HG03432 (cell line): Measurements from ENCODE around the gene SPNS1.
A peak's percentile ranks its signal among the peaks of the same experiment; 100 is the strongest.
"Not testable (repeated sequence)": the region's sequence is repeated elsewhere in the genome, so short reads cannot be mapped to it uniquely, and the experiment has no call there.

ENCODE experiments used
- ATAC-seq: cut with Tn5 transposase; IDR thresholded peaks from one replicate; pipeline ENCODE4 v1.9.1; 2021; ENCODE audit warnings: mild to moderate bottlenecking, moderate library complexity; ENCODE audit not compliant: unreplicated experiment

Gene SPNS1

DNA sequence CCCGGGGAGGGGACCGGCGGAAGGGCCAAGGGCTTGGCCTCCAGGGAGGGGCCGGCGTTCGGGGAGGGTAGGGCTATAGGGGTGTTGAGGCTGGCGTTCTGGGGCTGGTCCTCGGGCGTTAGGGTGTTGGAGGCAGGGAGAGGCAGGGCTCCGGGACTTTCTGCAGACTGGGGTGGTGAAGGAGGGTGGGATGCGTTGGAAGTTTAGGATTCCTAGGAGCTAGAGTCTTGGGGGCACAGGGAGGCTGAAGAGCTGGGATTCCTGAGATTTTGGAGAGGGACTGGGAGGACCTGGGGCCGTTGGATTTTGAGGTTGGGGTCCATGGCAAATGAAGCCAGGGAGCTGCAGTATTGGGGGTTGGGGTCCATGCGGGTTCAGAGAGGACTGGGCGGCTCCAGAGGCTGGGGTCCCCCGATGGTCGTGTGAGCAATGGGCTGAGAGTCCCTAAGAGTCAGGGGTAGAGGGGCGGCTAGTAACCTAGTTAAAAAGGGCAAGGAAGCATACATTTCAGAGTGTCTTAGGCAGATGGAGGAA lies 23.1 kb upstream of the SPNS1 start:
- ATAC-seq = no peak

DNA sequence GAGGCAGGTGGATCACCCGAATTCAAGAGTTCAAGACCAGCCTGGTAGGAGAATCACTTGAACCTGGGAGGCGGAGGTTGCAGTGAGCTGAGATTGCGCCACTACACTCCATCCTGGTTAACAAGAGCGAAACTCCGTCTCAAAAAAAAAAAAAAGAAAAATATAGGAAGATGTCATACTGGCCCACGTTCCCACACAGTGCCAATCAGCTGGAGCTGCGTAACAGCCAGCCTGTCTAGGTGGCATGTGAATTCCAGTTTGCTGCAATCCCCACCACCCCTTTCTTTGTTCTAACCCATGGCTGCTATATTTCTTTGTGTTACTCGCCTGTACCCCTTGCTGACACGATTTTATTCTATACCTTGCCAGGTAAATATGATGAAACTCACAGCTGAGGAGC lies 16.4 kb upstream of the SPNS1 start:
- no peak for ATAC-seq

DNA sequence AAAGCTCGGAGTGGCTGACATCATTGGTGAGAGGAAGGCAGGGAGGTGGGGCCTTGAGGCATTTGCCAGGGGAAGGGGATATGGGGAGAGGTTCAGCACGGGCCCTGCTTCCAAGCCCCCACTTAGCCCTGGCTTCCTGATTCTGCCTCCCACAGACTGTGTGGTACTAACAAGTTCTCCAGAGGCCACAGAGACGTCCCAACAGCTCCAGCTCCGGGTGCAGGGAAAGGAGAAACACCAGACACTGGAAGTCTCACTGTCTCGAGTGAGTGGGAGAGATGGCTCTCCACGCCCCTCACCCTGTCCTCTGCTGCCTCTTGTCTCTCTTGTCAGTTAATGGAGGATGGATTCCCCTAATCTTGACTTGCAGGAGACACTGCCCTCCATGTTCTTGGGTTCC lies 15.7 kb upstream of the SPNS1 start:
- no peak for ATAC-seq

DNA sequence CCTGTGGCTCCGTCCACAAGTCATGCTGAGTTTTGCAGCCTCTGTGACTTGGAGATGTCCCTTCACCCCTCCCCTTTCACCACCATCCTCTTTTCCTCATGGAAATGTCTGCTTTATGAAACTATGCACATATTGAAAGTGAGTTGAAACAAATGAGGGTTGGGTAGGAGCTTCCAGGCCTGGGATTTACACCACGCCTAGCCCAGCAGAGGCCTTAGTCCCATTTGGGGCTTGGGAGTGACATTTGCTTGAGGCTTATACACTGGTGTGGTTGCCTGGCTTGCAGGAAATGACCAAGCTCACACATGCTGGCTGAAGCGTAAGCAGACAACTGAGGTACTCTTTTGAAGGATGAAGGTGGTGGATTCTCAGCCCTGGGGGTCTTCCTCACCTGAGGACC lies 10.5 kb upstream of the SPNS1 start:
- no peak for ATAC-seq

DNA sequence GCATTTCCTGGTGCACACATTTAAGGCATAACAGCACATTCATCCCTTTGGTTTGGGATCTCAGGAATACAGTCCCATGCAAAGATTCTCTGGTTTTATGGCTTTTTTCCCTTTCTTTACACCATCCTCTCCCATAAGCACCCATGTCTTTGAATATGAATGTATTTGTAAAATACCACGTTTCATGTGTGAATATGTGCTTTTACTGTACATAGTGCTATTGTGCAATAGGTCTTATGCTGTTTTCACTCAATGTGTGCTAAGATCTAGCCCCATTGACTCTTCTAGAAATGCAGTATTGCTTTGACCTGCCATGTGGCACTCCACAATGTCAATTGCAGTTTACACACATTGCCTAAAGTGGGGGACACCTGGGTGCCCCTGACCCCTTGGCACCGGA lies 10.1 kb upstream of the SPNS1 start:
- ATAC-seq = no peak

DNA sequence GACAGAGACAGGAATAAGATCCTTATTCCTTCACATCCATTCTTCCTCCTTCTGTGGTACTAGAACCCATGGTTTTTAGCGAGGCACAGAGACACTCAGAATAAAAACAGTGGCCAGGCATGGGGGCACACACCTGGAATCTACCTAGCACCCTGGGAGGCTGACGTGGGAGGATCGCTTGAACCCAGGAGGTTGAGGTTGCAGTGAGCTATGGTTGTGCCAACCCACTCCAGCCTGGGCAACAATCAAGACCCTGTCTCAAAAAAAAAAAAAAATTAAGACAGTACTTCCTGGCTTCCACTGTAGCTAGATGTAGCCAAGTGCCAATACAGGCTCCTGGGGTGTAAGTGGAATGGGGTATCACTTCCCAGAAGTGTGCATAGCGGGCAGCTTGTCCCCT lies 7.4 kb upstream of the SPNS1 start:
- no peak for ATAC-seq

DNA sequence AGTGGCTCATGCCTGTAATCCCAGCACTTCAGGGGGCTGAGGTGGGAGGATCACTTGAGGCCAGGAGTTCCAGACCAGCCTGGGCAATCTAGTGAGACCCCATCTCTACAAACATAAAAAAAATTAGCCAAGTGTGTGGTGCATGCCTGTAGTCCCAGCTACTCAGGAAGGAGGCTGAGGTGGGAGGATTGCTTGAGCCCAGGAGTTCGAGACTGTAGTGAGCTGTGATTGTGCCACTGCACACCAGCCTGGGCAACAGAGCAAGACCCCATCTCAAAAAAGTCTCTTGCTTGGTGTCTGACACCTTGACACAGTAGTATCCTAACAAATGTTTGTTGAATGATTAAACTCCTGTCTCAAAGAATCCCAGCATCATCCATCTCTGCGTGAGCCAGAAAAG lies 4.9 kb upstream of the SPNS1 start:
- ATAC-seq = not testable (repeated sequence)

DNA sequence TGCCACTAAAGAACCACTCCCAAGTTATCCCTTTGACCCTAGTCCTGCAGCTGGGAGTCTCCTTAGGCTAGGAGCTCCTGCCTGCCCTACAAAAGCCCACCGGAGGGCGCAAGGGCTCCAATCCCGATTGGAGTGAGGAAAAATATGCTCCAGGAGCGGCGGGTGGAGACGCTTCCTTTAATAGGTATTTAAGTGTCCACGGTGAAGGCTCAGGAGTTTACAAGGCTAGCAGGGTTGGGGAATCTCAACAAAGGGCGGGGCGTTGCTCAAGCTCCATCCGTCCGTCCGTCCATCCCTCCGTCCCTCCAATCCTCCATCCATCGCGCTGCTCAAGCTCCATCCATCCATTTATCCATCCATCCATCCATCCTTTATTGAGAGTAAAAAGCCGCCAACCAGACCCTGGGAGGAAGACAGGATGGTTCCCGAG lies 556 bp upstream of the SPNS1 start:
- ATAC-seq = peak; percentile 21

DNA sequence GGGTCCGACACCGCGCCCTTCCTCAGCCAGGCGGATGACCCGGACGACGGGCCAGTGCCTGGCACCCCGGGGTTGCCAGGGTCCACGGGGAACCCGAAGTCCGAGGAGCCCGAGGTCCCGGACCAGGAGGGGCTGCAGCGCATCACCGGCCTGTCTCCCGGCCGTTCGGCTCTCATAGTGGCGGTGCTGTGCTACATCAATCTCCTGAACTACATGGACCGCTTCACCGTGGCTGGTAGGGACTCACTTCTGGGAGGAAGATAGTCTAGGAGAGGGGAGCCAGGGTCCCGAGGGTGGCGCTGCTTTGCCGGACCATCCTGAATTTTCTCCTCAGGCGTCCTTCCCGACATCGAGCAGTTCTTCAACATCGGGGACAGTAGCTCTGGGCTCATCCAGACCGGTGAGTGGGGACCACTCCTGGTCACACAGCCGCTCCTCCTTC lies 601 bp downstream of the SPNS1 start:
- peak; percentile 11 for ATAC-seq

DNA sequence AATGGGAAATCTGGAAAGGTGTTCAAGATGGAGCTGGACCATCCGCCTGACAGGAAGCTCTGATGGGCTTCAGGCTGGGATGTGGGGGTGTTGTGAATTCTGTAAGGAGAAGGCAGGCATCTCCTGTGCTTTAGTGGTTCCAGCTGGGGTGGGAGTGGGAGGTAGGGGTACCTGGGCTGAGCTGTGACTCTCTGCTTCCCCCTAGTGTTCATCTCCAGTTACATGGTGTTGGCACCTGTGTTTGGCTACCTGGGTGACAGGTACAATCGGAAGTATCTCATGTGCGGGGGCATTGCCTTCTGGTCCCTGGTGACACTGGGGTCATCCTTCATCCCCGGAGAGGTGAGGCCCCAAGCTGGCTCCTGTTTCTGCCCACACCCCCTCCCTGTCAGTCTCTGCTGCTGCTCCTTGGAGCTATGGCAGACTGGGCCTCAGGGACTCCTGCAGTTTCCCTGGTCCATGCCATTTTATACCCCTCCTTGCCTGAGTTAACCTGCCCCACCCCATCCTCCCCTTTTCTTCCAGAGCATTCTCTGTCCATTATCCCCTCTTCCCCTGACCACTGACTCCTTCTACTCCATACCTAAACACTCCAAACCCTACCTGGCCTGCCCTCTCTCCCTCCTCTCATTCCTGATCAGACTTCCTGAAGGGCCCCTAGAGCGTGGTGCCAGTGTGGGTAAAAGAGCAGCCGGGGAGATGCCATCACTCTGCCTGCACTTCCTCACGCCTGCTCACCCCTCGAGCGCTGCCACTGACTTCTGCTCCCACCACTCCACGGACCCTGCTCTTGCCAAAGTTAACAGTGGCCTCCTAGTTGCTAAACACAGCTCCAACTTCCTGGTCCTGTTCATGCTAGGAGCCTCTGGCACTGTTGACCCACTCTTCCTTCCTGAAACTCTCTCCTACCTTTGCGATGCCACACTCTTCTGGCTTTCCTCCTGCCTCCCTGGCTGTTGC lies 3.4 kb downstream of the SPNS1 start:
- ATAC-seq = no peak

DNA sequence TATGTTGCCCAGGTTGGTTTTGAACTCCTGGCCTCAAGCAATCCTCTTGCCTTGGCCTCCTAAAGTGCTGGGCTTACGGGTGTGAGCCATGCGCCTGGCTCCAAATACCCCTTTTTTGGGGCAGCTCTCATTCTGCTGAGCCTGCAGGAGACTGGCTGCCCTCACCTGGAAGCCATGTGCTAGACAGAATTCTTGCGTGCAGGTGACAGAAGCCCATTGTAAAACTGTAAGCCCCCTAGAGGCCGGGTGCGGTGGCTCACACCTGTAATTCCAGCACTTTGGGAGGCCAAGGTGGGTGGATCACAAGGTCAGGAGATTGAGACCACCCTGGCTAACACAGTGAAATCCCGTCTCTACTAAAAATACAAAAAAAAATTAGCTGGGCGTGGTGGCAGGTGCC lies 5.8 kb downstream of the SPNS1 start:
- not testable (repeated sequence) for ATAC-seq

DNA sequence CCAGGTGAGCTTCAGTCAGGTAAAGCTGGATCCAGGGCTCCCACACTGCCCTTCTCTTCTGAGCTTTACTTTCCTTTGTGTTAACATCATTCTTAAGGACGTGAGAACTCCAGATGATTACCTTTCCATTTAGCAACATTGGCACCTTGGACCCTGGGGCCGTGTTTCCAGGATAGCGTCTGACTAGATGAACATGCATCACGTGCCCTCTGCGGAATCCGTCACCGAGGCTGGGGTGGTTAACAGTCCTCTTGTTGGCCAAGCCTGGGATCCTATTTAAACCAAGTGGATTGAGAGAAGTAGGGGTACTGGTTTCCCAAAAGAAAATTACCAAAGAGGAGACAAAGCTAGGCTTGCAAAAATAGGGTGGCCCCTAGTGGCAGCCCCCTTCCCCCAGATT lies 6.4 kb downstream of the SPNS1 start:
- ATAC-seq = no peak

DNA sequence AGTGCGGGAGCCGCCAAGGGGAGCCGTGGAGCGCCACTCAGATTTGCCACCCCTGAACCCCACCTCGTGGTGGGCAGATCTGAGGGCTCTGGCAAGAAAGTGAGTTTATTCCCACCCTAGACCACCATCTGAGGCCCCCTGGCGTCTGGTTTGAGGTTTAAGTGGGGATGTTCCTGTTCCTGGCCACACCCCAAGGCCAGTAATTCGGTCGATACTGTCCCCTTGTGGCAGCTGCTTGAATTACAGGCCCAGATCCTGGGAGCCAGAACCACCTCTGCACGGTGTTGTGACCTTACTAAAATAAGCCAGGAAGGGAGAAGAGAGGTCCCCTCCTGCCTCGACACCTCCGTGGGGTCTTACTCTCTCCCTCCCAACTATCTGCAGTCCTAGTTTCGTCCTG lies 6.9 kb downstream of the SPNS1 start:
- ATAC-seq = no peak

DNA sequence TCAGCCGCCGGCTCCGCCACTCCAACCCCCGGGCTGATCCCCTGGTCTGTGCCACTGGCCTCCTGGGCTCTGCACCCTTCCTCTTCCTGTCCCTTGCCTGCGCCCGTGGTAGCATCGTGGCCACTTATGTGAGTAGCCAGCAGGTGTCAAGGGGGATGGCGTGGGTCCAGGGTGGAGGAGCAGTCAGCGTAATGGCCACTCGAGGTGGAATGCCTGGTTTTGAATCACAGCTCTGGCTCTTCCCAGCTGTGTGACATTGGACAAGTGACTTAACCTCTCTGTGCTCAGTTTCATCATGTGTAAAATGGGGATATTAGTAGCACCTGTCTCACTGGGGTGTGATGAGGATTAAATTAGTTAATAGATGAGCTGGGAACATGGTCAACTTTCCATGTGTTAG lies 7.8 kb downstream of the SPNS1 start:
- ATAC-seq = no peak

DNA sequence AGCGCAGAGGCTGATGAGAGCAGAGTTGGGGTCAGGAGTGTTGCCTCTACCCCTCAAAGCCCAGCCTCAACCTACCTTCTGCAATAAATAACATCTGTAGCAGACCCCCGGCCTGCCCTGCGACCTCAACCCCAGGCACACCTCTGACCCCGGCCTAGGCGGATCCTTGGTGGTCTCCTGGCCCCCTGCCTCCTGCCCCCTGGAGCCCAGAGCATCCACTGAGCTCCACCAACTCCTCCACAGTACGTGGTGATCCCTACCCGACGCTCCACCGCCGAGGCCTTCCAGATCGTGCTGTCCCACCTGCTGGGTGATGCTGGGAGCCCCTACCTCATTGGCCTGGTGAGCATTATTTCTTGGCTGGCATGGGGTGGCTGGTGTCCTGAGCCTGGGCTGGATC lies 8.4 kb downstream of the SPNS1 start:
- no peak for ATAC-seq

DNA sequence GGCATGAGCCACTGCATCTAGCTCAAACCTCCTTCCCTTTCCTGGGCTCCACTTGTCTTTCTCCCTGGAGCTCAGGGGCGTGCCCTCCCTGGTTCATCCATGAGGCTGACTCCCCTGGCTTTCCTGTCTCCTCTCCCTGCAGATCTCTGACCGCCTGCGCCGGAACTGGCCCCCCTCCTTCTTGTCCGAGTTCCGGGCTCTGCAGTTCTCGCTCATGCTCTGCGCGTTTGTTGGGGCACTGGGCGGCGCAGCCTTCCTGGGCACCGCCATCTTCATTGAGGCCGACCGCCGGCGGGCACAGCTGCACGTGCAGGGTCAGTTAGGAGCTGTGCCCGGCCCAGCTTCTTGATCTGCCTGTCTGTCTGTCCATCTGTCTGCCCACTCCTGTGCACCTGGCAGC lies 9.1 kb downstream of the SPNS1 start:
- ATAC-seq = no peak

DNA sequence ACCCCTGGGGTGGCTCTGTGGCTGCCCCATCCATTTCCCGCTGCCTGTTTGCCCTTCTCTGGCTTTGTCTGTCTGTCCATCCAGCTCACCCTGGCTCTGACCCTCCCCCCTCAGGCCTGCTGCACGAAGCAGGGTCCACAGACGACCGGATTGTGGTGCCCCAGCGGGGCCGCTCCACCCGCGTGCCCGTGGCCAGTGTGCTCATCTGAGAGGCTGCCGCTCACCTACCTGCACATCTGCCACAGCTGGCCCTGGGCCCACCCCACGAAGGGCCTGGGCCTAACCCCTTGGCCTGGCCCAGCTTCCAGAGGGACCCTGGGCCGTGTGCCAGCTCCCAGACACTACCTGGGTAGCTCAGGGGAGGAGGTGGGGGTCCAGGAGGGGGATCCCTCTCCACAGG lies 9.5 kb downstream of the SPNS1 start:
- ATAC-seq = no peak

DNA sequence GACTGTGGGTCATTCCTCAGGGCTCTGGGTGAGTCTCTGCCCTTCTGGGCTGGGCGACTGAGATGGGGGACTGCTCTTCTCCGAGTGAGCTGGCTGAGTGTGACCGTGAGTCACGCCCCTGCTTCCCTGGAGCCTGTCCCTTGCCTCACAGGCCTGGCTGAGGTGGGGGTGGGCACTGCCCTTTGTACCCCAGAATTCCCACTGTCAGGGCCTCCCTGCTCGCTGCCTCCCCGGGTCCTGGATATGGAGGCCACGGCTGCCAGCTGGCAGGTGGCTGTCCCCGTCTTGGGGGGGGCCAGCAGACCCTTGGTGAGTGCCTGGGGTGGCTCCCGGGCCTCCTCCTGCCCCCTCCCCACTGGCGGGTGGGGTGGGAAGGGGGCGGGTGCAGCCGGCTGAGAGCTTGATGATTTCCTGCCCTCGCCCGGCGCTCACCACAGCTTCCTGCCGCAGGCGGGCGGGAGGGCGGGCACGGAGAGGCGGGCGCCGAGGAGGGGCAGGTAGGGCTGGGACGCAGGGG lies 10.1 kb downstream of the SPNS1 start, which contains the start of gene LAT:
TSS of gene LAT (plus strand) at position 434 of the 517 bp plus-strand sequence. CDS start 366 bp downstream, outside the sequence.
- no peak for ATAC-seq

DNA sequence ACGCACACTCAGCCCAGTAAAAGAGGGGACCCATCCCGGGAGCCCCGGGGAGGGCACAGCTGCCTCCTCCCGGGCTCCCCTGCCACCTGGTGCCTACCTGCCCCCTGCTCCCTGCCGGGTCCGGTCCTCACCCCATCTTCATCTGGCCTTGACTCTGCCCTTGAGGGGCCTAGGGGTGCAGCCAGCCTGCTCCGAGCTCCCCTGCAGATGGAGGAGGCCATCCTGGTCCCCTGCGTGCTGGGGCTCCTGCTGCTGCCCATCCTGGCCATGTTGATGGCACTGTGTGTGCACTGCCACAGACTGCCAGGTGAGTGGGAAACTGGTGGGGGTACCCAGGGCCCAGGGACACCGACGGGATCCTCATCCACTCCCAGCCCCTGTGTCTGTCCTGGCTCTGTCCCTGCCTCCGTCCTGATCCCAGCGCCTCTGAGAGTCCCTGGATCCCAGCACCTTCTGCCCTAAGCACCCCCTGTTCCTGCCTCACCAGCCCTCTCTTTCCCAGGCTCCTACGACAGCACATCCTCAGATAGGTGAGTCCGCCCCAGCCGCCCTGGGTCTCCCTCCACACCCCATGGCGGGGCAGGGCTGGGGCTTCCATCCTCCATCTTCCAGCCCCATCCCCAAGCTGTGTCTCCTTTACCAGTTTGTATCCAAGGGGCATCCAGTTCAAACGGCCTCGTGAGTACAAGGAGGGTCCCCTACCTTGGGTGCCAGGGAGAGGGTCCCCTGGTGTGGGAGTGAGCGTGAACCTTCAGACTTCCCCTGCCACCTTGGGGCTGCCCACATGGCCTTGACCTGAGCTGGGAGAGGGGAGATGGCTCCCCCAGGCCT lies 10.8 kb downstream of the SPNS1 start:
- no peak for ATAC-seq

DNA sequence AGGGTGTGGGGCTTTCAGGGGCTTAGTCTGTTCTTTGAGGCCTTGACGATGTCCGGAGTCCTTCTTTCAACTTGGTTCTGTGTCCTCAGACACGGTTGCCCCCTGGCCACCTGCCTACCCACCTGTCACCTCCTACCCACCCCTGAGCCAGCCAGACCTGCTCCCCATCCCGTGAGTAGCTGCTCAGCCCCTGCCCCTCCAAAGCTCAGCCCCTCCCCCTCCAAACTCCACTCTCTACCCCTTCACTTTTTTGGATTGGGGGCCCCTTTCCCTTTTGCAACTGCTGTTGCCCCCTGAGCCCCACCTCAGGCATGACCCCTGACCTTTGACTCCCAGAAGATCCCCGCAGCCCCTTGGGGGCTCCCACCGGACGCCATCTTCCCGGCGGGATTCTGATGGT lies 11.5 kb downstream of the SPNS1 start:
- no peak for ATAC-seq

DNA sequence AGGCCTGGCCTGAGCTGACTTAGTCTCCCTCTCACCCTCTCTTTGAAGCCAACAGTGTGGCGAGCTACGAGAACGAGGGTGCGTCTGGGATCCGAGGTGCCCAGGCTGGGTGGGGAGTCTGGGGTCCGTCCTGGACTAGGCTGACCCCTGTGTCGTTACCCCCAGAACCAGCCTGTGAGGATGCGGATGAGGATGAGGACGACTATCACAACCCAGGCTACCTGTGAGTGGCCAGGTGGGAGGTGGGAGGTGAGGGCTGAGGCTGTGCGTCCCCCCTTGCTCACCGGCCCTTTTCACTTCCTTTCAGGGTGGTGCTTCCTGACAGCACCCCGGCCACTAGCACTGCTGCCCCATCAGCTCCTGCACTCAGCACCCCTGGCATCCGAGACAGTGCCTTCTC lies 11.9 kb downstream of the SPNS1 start:
- no peak for ATAC-seq
